HT1080 (cell line): Measurements from ENCODE around the gene CCDC71L. TPM values are rescaled to one million over a fixed set of nuclear protein-coding genes. Genes with fewer than 3 reads are reported as not detected.

ENCODE experiments used
- DNase-seq: peaks from one replicate; pipeline ENCODE4 v3.0.0-alpha.2; 2015; ENCODE audit warnings: low read depth
- total RNA-seq: library from RNA; depleted of rRNA; stranded (reverse); fragments of >200 nt; shearing (Covaris generic); gene quantifications from 2 replicates; pipeline ENCODE4 v1.2.3, GENCODE V29; 2014

Gene CCDC71L
- total RNA-seq, 1 experiment from 2014 or later, result 21.8 TPM

DNA sequence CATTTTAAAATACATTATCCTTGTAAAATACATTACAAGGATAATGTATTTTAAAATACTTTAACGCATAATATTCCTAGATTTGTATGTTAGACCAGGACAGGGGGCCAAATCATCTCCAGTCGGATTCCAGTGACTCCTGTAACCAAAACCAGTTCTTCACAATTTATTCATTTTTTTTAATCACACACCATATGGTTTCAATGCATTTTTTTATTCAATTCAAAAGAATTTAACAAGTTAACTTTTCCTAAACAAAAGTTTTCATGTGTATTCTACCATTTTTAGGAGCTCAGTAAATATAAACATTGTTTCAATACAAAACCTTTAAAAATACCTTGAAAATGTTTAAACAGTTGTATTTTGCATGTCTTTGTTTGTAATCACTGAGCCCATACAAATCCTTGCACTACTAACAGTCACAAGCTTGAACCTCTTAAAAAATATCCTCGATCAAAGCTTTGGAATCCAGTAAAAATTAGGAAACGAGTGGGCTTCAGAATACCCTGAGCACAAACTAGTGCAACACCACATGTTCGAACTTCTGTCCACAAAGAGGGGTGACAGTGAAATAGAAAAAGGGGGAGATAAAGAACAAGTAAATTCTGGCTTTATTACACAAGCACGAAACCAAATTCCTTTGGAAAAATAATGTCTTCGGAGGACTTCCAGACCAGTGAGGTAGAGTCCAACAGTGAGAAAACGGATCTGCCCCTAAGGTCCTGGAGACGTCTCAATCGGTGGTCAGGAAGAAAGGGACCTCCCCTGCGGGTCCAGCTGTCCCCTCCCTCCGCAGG is 1.6 kb downstream of the CCDC71L start:
- DNase-seq, result no peak

DNA sequence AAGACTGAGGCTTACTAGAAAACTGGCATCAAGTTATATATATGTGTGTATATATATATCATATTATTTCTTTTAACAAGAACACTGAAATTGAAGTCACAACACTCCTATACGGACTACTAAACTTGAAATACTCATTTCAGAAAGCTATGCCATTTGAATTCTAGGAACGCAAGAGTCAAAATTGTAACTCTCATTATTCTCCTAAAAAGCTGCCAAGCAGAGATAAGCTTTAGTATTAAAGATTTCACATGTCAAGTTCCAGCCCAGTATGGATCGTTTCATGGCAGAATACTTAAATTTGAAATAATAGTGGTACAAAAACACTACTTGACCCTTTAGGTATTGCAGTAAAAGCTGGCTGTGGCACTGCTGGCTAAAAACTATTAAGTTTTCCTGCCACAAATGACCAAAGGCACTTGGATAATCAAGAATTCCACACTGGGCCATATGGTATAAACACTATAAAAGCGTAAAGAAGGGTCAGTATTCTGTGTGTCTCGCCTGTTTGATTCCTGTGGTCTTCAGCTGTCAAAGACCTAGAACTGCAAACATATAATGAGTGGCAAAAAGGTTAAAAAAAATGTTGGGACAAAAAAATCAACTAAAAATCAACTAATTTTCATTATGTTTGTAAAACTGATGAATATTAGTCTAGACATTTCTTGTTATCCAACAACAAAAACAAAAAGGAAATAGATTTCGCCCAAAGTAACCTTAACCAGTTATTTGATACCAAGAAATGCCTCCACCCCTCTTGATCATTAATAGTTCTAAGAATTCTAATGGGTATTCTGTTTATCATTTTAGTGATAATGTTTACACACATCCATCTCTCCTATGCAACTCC is 2.4 kb downstream of the CCDC71L start:
- no peak for DNase-seq

DNA sequence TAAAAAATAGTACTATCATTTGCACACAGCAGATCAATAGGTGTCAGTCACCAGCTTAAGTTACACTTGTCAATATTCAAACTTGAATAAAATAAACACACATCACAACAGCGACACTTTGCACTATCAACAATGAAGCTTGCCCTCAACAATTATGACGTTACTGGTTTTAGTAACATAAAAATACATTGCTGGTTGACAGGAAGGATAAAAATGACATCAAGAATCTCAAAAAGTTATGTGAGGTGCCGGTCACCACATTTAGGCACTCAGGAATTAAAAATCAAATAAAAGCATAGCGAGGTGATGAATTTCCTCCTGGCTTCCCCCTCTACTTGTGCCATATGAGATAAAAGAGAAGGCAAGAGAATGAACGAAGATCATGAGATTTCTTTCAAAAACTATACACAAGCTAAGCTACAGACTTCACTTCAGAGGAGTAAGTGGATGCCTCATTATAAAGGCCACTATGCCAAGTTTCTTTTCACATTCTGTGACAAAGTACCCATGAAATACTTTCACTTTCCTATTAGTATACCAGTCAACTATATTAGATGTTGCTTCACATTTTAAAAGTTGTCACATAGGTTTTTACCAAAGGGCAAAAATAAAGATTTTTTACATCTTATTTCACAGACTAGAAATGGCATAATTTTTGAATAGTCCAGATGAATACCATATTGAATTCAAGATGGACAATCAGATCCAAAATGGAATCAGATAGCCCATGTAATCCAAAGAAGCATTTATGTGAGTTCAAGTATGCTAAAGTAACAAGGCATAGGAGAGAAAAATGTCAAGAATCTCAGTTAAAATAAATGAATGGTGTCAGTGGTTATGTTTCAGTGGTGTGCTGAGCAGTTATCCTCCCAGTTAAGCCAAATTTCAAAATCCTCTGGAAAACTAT is 3.6 kb downstream of the CCDC71L start:
- DNase-seq, result no peak

DNA sequence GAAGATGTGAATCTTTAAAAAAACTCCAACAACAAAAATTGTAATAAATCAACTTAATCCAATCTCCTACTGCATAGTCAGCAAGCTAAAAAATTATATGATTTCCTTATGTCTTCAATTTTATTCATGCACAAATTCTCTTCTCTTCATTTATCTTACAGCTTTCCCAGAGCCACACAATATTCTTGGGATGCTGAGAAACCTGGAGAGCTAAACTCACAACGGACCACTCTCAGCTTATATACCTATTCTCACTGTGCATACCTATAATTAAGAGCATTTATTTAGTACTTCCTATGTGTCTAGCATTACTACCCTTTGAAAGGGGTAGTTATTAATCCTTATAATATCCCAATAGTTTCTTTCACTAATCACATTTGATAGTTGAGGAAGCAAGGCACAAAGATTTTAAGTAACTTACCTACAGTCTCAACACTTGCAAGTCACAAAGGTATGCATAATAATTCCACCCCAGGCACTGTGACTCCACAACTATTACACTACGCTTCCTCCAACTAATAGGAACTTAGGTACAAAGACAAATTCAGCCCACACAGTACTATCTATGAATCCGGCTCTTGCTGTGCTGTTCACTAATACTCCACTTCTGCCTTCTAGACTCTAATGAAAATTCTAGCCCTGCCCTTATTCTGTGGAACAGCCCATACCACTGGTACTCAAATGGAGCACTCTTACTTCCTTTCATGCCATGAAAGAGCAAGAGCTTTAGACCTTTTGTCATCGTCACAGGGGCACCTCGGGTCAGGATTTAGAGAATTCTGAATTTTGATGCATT is 5.1 kb downstream of the CCDC71L start:
- DNase-seq, result no peak

DNA sequence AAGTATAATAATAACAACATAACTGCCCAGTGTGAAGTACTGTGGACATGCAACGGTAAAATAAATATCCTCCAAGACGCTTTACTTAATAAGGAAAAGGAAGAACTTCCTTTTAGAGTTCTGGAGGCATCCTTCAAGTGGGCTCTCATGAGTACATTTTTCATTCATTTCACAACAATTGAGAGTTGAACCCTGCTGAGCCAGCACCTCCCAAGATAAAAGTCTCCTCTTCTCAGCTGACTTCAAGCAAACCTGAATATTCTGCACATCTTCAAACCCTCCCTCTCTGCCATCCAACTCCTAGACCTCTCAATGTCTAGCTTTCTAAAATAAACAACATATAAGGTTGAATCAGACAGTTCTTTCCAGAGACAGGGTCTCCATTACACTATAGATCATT is 7.5 kb downstream of the CCDC71L start:
- DNase-seq, result no peak

DNA sequence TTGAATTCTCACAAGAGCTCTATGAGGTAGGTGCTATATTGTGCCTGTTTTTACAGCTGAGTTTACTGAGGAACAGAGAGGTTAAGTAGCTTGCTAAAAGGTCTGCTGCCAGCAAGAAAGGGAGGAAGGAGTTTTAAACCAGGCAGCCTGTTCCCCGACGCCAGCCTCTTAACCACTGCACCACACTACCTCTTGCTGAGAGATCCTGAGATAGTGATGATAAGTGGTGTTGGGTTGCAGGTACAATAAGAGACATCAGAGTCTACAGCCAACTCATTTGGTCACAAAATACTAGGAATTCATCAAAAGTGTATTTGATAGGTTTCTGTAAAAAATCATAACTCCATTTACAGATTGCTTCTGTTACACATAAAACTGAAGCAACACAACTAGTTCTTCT is 8.0 kb downstream of the CCDC71L start:
- no peak for DNase-seq

DNA sequence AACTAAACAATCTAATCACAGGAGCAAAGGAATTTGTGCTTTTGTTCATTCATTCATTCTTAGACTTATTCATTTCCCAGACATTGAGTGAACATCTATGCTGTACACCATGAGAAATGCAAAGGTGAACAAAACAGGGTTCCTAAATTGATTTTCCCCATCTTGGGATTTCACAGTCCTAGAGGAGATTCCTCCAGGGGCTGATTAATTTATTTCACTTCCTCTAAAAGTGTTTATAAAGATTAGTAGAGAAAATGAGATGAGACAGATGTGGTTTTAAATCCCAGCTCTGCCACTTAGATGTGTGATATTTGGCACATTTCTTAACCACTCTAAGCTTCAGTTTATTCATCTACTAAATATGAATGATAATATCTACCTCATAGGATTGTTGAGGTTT is 8.9 kb downstream of the CCDC71L start:
- no peak for DNase-seq

DNA sequence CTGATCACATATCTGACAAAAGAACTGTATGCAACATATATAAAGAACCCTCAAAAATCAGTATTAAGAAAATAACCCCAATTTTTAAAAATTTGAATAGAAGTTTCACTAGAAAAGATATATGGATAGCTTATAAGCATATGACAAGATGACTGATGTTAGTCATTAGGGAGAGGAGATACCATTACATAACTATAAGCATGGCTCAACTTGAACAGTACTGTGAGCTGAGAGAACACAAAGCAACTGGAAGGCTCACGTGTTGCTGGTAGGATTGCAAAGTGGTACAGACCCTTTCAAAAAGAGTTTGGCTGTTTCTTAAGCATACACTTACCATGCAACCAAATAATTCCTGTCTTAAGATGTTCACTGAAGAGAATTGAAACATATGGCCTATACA is 14.7 kb downstream of the CCDC71L start:
- DNase-seq, result no peak

DNA sequence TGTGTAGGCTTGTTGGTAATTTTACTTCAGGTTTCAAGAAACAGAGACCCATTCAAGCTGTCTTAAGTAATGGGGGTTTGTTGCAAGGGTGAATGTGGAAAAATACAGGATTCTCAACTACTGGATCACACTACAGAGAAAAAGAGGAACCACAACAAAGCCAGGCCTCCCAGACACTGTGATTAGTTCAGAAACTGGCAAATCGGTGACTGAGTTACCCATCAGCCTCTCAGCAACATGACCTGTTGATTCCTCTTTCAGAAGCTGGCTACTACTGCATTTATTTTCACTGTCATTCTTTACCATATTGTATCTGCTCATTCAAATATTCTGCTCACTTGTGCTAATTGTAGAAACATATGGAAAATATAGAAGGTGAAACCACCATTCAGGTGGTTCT is 16.0 kb downstream of the CCDC71L start:
- no peak for DNase-seq

DNA sequence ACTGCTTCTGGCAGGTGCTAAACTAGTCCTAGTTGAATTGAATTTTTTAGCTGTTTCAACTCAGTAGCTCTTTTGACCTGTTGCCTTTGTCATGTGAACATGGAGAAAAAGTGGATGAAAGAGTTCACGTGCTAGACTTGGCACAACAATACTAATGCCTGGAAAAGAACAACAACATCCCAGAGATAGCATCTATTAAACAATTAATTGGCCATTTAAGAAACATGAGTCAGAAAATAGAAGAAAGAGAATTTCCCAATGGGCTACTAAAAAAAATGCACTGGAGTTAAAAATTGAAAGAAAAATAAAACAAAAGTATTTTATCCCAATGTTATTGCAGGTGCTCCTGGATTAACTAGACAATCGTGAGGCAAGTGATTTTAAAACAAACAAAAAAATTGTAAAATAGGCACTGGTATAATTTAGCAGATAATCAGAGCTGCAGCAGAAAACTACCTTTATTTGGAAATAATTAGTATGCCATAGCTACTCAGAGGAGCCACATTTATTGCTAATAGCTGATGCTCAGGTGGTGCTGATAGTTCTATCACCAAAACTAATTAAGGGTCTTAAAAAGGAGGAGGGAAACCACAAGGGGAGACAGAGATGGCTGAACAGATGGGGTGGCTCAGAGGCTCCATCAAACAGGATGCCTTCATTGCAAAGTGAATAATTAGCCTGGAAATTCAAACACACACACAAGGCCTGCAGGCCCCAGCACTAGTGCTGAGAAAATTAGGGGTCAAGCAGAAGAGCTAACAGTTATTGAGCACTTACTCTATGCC is 17.6 kb downstream of the CCDC71L start:
- DNase-seq, result no peak

DNA sequence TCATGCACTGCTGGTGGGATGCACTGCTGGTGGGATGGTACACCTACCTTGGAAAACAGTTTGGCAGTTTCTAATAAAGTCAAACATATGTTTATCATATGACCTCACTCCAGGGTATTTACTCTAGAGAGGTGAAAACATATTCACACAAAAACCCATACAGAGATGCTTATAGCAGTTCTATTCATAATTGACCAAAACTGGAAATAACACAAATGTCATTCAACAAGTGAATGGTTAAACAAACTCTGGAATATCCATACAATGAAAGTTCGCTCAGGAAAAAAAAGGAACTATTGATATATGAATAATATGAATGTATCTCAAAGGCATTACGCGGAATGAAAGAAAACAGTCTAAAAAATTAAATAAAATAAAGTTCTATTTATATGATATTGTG is 19.5 kb downstream of the CCDC71L start:
- no peak for DNase-seq

DNA sequence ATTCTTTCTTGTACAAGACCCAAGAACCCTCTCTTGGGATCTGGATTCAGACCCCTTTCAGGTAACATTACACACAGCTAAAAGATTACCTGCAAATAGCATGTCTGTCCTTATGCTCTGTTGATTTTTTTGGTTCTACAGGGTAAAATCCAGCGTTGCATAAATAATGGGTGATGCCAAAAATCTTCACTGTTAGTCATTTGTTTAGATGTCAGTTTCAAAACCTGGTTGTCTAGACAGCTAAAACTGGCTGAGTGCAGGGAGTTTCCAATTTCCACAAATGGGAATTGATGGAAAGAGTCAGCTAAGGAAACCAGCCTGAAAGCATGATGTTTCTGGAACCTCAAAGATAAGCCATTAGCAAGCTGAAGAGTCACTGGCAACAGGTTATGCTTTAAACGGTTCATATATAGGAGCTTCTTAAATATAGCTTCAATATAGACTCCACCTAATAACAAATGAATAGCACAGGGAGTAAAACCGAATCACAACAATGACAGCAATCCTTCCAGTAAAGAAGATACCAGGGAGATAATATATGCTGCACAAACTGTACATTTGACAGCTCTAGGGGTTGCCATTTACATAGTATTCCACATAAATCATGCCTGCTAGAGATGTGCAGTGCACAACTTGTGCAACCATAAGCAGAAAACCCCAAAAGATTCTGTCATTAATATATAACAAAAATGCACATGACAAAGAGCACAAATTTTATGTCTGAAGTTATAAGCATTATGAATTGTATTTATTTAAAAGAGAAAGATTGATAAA is 20.4 kb downstream of the CCDC71L start:
- DNase-seq, result no peak

DNA sequence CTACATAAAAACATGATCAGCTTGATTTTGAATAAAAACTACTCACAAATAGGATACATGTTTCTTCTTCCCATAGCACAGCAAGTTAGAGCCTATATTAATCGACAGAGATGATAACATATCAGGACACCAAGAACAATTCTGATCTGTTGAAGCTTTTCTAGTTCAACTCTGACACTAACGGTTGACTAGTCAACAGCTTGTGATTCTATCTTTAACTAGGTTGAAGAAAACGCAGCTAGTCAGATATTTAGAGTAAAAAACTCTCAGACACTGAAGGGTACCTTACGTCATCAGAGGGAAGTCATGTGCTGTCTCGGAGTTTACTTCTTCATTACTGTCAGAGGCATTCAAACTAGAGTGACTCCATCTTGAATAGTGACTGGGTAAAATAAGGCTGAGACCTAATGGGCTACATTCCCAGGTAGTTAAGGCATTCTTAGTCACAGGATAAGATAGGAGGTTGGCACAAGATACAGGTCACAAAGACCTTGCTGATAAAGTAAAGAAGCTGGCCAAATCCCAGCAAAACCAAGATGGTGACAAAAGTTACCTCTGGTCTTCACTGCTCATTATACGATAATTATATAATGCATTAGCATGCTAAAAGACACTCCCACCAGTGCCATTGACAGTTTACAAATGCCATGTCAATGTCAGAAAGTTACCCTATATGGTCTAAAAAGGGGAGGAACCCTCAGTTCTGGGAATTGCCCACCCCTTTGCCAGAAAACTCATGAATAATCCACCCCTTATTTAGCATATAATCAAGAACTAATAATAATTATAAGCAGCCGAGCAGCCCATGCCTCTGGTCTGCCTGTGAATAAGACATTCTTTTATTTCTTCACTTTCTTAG is 21.3 kb downstream of the CCDC71L start:
- DNase-seq, result no peak

DNA sequence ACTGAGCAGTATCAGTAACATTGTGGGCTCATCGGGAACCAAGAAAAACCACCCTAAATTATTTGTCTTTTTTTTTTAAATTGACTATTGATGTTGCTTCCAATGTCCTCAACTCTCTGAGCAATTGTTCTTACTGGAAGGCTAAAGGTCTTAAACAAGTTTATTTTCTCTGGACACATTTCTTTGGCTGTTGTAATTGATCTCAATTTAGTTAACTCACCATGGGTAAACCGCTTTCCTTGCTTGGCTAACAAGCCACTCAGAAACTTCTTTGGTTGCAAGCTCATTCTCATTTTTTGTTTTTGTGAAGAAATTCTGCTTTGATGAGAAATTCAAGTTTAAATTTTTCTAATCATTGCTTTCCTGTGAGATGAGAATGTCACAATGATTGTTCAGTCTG is 25.5 kb downstream of the CCDC71L start:
- no peak for DNase-seq

DNA sequence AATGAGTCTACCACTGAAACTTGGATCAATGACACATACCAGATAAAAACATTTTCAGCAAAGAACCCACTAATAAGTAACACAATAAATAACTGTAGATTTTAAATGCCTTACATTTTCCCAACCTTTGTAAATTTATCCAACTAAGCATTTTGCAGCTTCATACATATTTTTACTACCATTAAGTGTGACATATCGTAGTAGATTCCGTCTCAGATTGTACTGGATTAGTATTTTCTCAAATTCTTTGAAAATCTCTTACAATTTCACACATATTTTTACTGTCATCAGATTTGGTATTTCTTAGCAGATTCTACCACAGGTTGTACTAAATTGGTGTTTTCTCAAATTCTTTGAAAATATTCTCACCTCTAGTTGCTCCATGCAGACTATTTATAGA is 26.0 kb downstream of the CCDC71L start:
- no peak for DNase-seq

DNA sequence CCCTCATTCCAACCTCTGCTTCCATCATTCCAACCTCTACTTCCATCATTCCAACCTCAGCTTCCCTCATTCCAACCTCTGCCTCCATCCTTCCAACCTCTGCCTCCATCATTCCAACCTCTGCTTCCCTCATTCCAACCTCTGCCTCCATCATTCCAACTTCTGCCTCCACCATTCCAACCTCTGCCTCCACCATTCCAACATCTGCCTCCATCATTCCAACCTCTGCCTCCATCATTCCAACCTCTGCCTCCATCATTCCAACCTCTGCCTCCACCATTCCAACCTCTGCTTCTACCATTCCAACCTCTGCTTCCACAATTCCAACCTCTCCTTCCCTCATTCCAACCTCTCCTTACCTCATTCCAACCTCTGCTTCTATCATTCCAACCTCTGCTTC is 30.3 kb downstream of the CCDC71L start:
- no peak for DNase-seq

DNA sequence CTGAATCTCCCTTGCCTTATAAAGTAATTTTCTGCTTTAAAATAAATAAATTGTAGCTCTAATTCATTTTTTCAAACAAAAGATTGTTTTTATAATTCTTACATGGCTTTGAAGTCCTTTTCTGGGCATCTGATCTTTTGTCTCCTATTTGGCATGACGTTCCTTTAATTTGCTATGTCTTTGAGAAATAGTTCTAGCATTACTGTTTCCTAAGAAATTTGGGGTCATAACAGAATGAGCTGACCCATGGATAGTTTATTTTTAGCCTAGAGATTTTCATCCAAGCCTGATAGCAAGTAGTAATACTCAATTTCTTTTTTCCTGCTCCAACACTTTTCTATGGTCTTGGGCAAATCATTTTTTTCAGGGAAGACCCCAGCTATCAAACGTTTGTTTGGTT is 31.4 kb downstream of the CCDC71L start:
- no peak for DNase-seq
